Measurements from ENCODE around the gene EXD3.
"Not testable (repeated sequence)": the region's sequence is repeated elsewhere in the genome, so short reads cannot be mapped to it uniquely, and the experiment has no call there.

EXD3 gene

DNA sequence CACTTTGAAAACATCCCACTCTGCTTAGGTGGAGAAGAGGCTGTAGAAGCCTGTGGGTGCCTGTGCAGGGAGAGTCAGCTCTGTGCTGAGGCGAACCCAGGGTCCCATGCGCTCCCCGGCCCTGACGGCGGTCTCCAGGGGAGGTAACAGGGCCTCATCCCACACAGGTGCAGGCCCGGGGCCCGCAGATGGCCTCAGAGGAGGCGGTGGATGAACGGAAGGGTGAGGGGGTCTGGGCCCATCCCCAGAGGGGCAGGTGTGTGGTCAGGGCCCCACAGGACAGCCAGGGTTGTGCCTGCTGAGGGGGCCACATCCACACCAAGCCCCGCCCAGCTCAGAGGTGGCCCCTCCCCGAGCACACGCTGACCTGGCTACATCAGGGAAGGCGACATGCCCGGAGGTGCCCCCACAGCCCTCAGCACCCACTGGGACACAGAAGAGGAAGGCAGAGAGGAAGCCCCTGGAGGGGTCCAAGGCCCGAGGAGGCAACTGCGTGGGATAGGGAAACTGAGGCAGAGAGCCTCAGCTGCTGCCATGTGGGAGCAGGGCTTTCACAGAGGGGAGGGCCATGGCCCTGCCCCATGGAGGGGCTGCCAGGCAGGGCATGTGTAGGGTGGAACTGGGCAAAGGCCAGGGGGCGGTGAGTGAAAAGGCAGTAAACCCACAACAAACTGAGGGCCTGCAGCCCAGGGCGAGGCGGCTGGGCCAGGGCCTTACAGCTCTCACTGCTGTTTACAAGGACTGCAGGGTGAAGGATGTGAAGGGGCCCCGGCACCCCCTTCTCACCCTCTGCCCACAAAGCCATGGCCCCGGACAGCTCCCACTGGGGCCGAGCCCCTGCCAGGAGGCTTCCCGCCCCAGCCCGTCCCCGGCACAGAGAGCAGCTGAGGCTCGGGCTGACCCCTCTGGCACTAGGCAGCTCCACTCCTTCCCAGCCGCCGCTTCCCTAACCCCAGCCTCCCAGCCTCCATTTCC lies 29.5 kb downstream of the EXD3 start:
- DNase-seq (ENCODE audit: low read depth): no peak

- DNase-seq (ENCODE audit: low read depth): no peak
Measured at GRCh38 chr9:137392232-137393007, 30.5 kb downstream of the EXD3 start.

- no peak for DNase-seq (ENCODE audit: low read depth)
Measured at GRCh38 chr9:137391411-137391754, 31.6 kb downstream of the EXD3 start.

DNA sequence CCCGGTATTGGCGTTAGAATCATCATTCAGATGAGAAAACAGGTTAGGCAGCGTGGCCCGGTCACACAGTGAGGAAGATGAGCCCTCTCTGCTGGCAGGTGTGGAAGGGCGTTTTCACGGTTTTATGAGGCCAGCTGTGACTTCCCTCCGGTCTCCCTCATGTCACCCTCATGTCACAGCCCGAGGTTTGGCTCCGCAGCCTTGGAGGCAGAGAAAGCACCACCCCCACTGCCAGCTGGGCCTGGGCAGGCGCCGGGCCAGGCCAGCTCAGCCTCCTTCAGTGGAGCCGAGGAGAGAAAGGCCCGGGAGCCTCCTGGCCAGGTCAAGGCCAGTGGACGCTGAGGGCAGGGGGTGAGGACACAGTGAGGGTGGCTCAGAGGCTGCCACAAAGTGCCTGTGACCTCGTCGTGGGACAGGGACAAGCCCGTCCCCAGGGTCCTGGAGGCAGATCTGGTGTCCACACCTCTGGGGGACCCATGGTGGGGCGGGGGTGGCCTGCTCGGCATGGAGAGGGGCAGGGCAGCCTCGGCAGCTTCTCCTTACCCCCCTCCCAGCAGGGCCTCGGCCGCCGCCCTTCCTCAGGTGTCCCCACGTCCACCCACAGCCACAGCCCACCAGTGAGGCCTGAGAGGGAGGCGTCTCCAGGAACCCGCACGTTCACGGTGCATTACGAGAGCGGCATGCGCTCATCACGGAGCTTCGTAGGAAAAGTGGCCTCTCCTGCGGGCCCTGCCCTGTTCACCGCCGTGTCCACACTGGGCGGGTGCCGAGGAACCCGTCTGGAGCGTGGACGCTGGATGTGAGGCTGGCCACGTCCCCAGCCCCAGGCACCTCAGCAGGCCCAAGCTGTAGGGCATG lies 32.2 kb downstream of the EXD3 start:
- no peak for DNase-seq (ENCODE audit: low read depth)

DNA sequence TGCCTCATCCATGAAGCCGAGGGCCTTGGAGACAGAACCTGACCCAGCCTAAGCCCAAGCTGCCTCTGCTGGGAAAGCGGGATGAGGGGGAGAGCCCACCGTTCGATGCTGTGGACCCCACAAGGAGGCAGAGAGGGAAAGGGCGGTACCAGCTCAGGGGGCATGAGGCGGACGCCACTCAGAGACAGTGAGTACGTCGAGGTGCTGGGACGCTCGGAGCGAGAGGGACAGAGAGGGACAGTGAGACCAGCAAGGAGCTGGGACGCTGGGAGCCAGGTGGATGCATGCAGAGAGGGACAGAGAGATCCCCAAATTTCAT lies 33.6 kb downstream of the EXD3 start:
- DNase-seq (ENCODE audit: low read depth): no peak

DNA sequence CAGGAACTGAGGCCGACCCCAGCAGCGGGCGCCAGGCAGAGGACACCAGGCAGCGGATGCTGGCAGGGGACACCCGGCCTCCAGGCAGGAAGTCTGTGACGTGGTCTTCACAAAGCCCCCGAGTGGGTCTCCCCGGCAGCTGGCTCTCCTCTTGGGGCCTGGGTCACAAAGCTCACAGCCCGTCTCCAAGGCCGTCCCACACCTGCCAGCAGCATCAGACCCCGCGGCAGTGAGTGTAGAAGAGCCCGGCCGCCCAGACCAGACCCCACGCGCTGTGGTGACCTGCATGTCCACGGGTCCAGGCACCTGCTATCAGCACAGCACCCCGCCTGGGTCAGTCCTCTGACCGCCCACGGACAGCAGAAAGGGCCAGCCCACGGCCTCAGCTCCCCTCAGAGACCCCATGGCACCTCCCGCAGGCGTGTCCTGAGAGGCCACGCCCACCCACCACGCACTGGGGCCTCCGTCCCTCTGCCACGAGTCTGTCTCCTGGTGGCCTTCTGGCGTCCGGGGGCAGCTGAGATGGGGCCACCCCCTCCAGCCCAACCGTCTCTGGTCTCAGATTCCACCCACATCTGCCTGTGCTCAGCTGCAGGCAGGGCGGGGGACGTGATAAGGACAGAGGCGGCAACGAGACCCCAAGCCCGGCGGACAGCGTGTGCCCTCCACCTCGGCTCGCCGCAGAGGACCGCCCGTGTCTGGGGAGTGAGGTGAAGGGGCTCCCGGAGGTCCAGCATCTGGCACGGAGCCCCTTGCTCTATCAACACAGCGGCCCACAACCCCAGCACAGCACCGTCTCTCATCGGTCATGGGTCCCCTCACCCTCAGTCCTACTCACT lies 34.2 kb downstream of the EXD3 start:
- no peak for DNase-seq (ENCODE audit: low read depth)

- DNase-seq (ENCODE audit: low read depth): no peak
Measured at GRCh38 chr9:137387891-137388560, 34.9 kb downstream of the EXD3 start.

DNA sequence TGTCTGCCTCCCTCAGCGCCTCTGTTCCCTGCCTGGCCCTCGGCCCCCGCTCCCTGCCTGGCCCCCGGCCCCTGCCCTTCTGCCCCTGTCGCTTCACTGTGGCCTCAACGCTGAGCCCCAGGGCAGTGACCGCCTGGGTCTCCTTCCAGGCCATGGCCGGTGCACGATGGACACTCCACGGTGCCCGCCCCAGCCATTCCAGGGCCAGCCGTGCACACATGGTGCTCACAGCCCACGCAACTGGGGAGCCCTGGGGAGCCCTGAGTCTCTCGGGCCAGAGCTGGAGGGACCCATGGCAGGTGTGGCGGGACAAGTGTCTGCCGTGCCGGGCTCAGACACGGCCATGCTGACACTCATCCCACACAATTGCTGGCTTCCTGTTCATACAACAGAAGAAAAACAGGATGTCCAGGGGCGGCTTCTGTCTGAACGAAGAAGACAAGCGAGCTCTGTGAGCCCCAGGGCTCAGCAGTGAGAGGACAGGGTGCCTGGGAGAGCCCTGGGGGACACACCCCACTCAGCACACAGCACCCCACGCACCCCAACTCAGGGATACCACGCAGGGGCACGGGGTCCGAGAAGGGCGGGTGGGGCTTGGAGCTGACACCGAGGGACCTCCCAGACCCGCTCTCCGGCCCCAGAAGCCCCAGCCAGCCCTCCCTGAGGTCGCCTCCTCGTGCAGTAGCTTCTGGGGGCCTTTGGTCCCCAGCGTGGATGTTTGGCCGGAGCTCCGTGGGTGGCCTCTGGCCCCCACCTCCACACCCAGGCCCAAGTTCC lies 35.7 kb downstream of the EXD3 start:
- DNase-seq (ENCODE audit: low read depth): no peak

- not testable (repeated sequence) for DNase-seq (ENCODE audit: low read depth)
Measured at GRCh38 chr9:137386507-137387113, 36.4 kb downstream of the EXD3 start.

- no peak for DNase-seq (ENCODE audit: low read depth)
Measured at GRCh38 chr9:137385061-137385655, 37.8 kb downstream of the EXD3 start.

- no peak for DNase-seq (ENCODE audit: low read depth)
Measured at GRCh38 chr9:137383784-137384756, 38.9 kb downstream of the EXD3 start.

- no peak for DNase-seq (ENCODE audit: low read depth)
Measured at GRCh38 chr9:137383081-137383783, 39.7 kb downstream of the EXD3 start.

- DNase-seq (ENCODE audit: low read depth): no peak
Measured at GRCh38 chr9:137382444-137383080, 40.4 kb downstream of the EXD3 start.

DNA sequence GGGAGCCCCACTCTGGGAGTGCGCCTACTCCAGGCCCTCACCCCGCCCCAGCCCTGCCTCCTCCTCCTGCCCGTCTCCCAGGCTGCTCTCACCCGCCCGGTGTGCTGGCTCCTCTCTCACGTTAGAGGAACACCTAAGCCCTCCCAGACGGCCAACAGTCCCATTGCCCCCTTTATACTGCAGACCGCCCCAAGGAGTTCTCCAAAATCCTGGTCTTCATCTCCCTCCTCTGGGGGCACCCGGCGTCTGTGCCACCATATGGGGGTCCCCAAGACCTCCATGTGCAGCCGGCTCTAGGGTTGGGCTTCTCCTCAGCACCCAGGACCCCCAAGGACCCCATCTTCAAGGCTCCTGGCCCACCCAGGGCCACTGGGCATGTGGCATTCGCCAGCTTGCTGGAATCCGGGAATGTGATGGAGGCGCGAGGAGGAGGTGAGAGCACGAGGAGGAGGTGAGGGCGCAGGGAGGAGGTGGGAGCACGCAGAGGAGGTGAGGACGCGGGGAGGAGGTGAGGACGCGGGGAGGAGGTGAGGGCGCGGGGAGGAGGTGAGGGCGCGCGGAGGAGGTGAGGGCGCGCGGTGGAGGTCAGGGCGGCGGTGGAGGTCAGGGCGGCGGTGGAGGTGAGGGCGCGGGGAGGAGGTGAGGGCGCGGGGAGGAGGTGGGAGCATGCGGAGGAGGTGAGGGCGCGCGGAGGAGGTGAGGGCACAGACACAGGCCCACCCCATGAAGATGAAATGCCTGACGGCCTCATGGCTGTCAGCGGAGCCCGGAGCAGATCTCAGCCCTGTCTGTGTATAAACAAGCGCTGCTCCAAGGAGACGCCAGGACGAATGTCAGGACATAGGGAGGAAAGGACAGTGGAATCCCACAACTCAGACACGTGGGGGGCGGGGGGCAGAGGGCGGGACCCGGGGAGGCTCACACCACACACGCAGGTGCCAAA lies 41.2 kb downstream of the EXD3 start:
- DNase-seq (ENCODE audit: low read depth): no peak

DNA sequence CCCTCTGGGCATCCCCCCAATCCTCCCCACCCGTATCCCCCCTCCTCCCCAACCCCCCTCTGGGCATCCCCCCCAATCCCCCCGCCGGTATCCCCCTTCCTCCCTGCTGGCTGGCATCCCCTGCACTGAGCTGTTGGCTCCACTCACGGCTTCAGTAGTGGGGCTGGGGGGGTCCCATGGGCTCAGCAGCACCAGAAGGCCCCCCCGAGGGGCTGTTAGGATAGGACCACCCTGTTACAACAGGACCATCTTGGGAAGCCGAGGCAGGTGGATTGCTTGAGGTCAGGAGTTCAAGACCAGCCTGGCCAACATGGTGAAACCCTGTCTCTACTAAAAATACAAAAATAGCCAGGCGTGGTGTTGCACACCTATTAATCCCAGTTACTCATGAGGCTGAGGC lies 42.4 kb downstream of the EXD3 start:
- DNase-seq (ENCODE audit: low read depth): no peak

GRCh38 chr9:137380171-137380570 lies 42.8 kb downstream of the EXD3 start:
- no peak for DNase-seq (ENCODE audit: low read depth)

Measured in stimulated activated CD8-positive, alpha-beta memory T cell treated with anti-CD3 and anti-CD28 coated beads, Interleukin-15, amount 100 ng/mL, for 24 hours (primary cell).